GM12878 (cell line): ENCODE measurements around the gene MYO7A. TPM values are rescaled to one million over a fixed set of nuclear protein-coding genes. Genes with fewer than 3 reads are reported as not detected.

Experiments used
- ATAC-seq: fragments of 200-7000 bp; cut with Tn5 transposase; 3 replicates; pipeline ENCODE4 v1.9.1; 2020; ENCODE audit warnings: mild to moderate bottlenecking, moderate library complexity
- BruUV-seq: library from RNA; stranded (reverse); fragments of 400-500 nt; replicated peaks from 2 replicates; lab custom pipeline; 2021; lab: Mats Ljungman, UMichigan
- CTCF ChIA-PET: fragments of 300-600 bp; sonication (Branson Sonifier 250); formaldehyde crosslinking; extraction: SDS; loops from one replicate; lab custom pipeline; 2021; ENCODE audit warnings: inconsistent platforms; lab: Yijun Ruan, JAX
- POLR2A ChIA-PET: fragments of 350-600 bp; formaldehyde crosslinking; extraction: SDS; loops from one replicate; lab custom pipeline; 2021; ENCODE audit warnings: inconsistent platforms; lab: Charles Lee
- RAD21 ChIA-PET: fragments of 300-600 bp; sonication (Branson Sonifier 250); formaldehyde crosslinking; loops from one replicate; lab custom pipeline; 2023; ENCODE audit warnings: antibody characterized with exemption; ENCODE audit not compliant: unreplicated experiment; lab: Charles Lee
- SMC1A ChIA-PET: fragments of 300-600 bp; sonication (Branson Sonifier 250); formaldehyde crosslinking; loops from one replicate; lab custom pipeline; 2023; ENCODE audit not compliant: unreplicated experiment, uncharacterized antibody; lab: Charles Lee
- DNase-seq: peaks from one replicate; pipeline ENCODE4 v3.0.0-alpha.2; 2011; ENCODE audit warnings: low read depth, low spot score
- FAIRE-seq: peaks from 3 replicates; lab custom pipeline; 2011; peaks lifted over from hg19 to GRCh38; lab: Jason Lieb, UNC
- H2AFZ ChIP-seq: 2 replicates; pipeline ENCODE4 v1.6.0; 2011; ENCODE audit warnings: low read depth, low read length, control low read depth; ENCODE audit not compliant: control insufficient read depth
- H3K27ac ChIP-seq: 2 replicates; pipeline ENCODE4 v1.5.1; 2011; ENCODE audit warnings: control low read depth; ENCODE audit not compliant: control insufficient read depth, insufficient read depth
- H3K27me3 ChIP-seq, 2 experiments: replicated peaks in 1 of 2; 2 replicates each; pipeline versions ENCODE4 v1.6.0 to v1.6.1; 2011; ENCODE audit warnings: low read length in 1 of 2; ENCODE audit not compliant: control insufficient read depth in 2 of 2, insufficient read depth in 2 of 2
- H3K36me3 ChIP-seq, 2 experiments: 2 replicates each; pipeline ENCODE4 v1.5.1; 2011; ENCODE audit warnings: low read length in 1 of 2; ENCODE audit not compliant: control insufficient read depth in 2 of 2, insufficient read depth in 2 of 2
- H3K4me1 ChIP-seq: 2 replicates; pipeline ENCODE4 v1.6.1; 2011; ENCODE audit warnings: mild to moderate bottlenecking, low read length, moderate library complexity, mixed read lengths; ENCODE audit not compliant: control insufficient read depth, insufficient read depth
- H3K4me2 ChIP-seq: 2 replicates; pipeline ENCODE4 v1.6.0; 2011; ENCODE audit warnings: control low read depth; ENCODE audit not compliant: control insufficient read depth, insufficient read depth
- H3K4me3 ChIP-seq: fragments of 200-600 bp; sonication (generic); 2 replicates; pipeline ENCODE4 v1.5.1; 2016
- H3K79me2 ChIP-seq: 2 replicates; pipeline ENCODE4 v1.6.0; 2011; ENCODE audit warnings: low read length; ENCODE audit not compliant: control insufficient read depth, insufficient read depth
- H3K9ac ChIP-seq: 2 replicates; pipeline ENCODE4 v1.8.0; 2011; ENCODE audit warnings: low read length, control low read depth, mixed read lengths; ENCODE audit not compliant: control insufficient read depth, insufficient read depth
- H3K9me3 ChIP-seq: replicated peaks from 3 replicates; pipeline ENCODE4 v1.5.1; 2011; ENCODE audit warnings: mild to moderate bottlenecking, low read length; ENCODE audit not compliant: control insufficient read depth, insufficient read depth
- H4K20me1 ChIP-seq: 2 replicates; pipeline ENCODE4 v1.6.0; 2011; ENCODE audit not compliant: control insufficient read depth, insufficient read depth
- KLF5 ChIP-seq: fragments of 450-650 bp; IDR thresholded peaks from 2 replicates; pipeline ENCODE4 v1.6.1; 2014; ENCODE audit warnings: mild to moderate bottlenecking; ENCODE audit not compliant: partially characterized antibody
- RBBP5 ChIP-seq: fragments of 200-600 bp; sonication (generic); conservative IDR thresholded peaks from 2 replicates; pipeline ENCODE4 v1.6.1; 2016
- RCOR1 ChIP-seq: conservative IDR thresholded peaks from 2 replicates; pipeline ENCODE4 v1.6.1; 2012; ENCODE audit warnings: low read depth, low read length, improper control_type of control experiment
- YY1 ChIP-seq: IDR thresholded peaks from 2 replicates; pipeline ENCODE4 v1.6.1; 2011; ENCODE audit warnings: low read depth, mild to moderate bottlenecking, low read length
- ZNF24 ChIP-seq: fragments of 450-650 bp; IDR thresholded peaks from 2 replicates; pipeline ENCODE4 v1.6.1; 2017; ENCODE audit warnings: antibody characterized with exemption, mild to moderate bottlenecking
- WGBS: methylation state at CpG from one replicate; pipeline ENCODE4 v1.1.6; 2016; ENCODE audit warnings: low lambda C conversion rate; ENCODE audit not compliant: insufficient replicate concordance, insufficient coverage; ENCODE audit errors: missing lambda C conversion rate; 5-methylcytosine and 5-hydroxymethylcytosine counted together
- in situ Hi-C: fragments of 300-500 bp; cut with MboI; formaldehyde crosslinking; loops from 9 replicates; pipeline ENCODE4 v1.14.3; 2018; ENCODE audit warnings: mixed read lengths
- intact Hi-C: fragments of 100-400 bp; cut with micrococcal nuclease; formaldehyde crosslinking; loops from one replicate; pipeline ENCODE4 v1.14.2; 2022; ENCODE audit not compliant: unreplicated experiment
- polyA plus RNA-seq, 11 experiments: library from polyadenylated mRNA; depleted of rRNA in 4 of 11; unstranded in 6 of 11; stranded (reverse) in 5 of 11; fragments of >200 nt; fragmentation: Nextera tagmentation in 4 of 11; fragmentation: Illumina TruSeq in 1 of 11; extraction: Ambion mirVana in 4 of 11; extraction: Trizol in 1 of 11; gene quantifications; 1 replicate in 1 of 11; 2 replicates in 10 of 11; pipeline versions ENCODE4 v1.2.1 to v1.2.3, GENCODE V29; 2011 to 2016; ENCODE audit warnings: inconsistent platforms in 2 of 11, missing spikeins in 2 of 11, low read depth in 1 of 11
- total RNA-seq, 4 experiments: library from RNA; depleted of rRNA in 3 of 4; stranded (reverse); fragments of >200 nt in 3 of 4; fragmentation: Illumina TruSeq in 1 of 4; extraction: Trizol in 1 of 4; gene quantifications; 2 replicates each; pipeline versions ENCODE4 v1.2.1 to v1.2.3, GENCODE V29; 2013 to 2021
- TF ChIP-seq, protein P1 (sequence below): fragments of 450-650 bp; IDR thresholded peaks from 2 replicates; pipeline ENCODE4 v1.6.1; 2017; ENCODE audit warnings: mild to moderate bottlenecking, moderate library complexity

MYO7A gene
- total and polyA plus RNA-seq, 10 of the 15 experiments (the other 5 are each of a cell fraction or from before 2014, with no cell fraction given): 0.01 to 0.21 (median 0.04) TPM; not detected in 6

- no peak overlapping the region for H3K27ac ChIP-seq
- H3K9ac ChIP-seq: no peak overlapping the region
- no peak overlapping the region for H3K4me2 ChIP-seq
- RAD21 ChIA-PET: no interaction called here
- no peak overlapping the region for H3K4me3 ChIP-seq
- ATAC-seq: no peak
- no peak overlapping the region for H2AFZ ChIP-seq
- TF ChIP-seq, protein P1, sequence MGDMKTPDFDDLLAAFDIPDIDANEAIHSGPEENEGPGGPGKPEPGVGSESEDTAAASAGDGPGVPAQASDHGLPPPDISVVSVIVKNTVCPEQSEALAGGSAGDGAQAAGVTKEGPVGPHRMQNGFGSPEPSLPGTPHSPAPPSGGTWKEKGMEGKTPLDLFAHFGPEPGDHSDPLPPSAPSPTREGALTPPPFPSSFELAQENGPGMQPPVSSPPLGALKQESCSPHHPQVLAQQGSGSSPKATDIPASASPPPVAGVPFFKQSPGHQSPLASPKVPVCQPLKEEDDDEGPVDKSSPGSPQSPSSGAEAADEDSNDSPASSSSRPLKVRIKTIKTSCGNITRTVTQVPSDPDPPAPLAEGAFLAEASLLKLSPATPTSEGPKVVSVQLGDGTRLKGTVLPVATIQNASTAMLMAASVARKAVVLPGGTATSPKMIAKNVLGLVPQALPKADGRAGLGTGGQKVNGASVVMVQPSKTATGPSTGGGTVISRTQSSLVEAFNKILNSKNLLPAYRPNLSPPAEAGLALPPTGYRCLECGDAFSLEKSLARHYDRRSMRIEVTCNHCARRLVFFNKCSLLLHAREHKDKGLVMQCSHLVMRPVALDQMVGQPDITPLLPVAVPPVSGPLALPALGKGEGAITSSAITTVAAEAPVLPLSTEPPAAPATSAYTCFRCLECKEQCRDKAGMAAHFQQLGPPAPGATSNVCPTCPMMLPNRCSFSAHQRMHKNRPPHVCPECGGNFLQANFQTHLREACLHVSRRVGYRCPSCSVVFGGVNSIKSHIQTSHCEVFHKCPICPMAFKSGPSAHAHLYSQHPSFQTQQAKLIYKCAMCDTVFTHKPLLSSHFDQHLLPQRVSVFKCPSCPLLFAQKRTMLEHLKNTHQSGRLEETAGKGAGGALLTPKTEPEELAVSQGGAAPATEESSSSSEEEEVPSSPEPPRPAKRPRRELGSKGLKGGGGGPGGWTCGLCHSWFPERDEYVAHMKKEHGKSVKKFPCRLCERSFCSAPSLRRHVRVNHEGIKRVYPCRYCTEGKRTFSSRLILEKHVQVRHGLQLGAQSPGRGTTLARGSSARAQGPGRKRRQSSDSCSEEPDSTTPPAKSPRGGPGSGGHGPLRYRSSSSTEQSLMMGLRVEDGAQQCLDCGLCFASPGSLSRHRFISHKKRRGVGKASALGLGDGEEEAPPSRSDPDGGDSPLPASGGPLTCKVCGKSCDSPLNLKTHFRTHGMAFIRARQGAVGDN: no peak
- TF ChIP-seq RBBP5 (no peak), RCOR1 (no peak), ZNF24 (no peak), YY1 (no peak), KLF5 (no peak)
- TF ChIP-seq, all 136 proteins: peak for 0
- H3K4me1 ChIP-seq: no peaks in the 10 kb centered on the region
- no peaks in the 10 kb centered on the region; a peak in 2 of 4 replicates for H3K27me3 ChIP-seq
- SMC1A ChIA-PET: no interaction called here
- no peaks in the 10 kb centered on the region for H3K36me3 ChIP-seq
- no peak for DNase-seq
- in situ Hi-C loops: no loop called here
- no peaks in the 10 kb centered on the region for H4K20me1 ChIP-seq
- CTCF ChIA-PET: interaction anchor here (0.8 kb wide), 1 partner anchor 11 kb away, joined by 3 read pairs; no protein-coding TSS in a partner anchor
- no TSS peak for BruUV-seq
- no peak for FAIRE-seq
- POLR2A ChIA-PET: no interaction called here
- no peaks in the 10 kb centered on the region for H3K9me3 ChIP-seq
- 36% methylated on average over 11 of the region's 11 CpGs for WGBS
- intact Hi-C loops: no loop called here
- H3K79me2 ChIP-seq: no peaks in the 10 kb centered on the region
Observed at GRCh38 chr11:77137421-77137820, 9.4 kb downstream of the MYO7A start.
